IMR-90 (cell line): ENCODE data around the gene RHBDF2. TPM values are rescaled to one million over a fixed set of nuclear protein-coding genes. Genes with fewer than 3 reads are reported as not detected.

ENCODE experiments used
- ATAC-seq: fragments of 200-7000 bp; cut with Tn5 transposase; 2 replicates; pipeline ENCODE4 v1.9.1; 2020; ENCODE audit warnings: low read depth, mild to moderate bottlenecking, moderate library complexity
- BruUV-seq: library from RNA; stranded (reverse); fragments of 400-500 nt; replicated peaks from 2 replicates; lab custom pipeline; 2021; lab: Mats Ljungman, UMichigan
- CTCF ChIA-PET: fragments of 300-600 bp; formaldehyde crosslinking; extraction: SDS; loops from one replicate; lab custom pipeline; 2021; ENCODE audit warnings: antibody characterized with exemption; lab: Yijun Ruan, JAX
- POLR2A ChIA-PET: fragments of 300-600 bp; sonication (Branson Sonifier 250); formaldehyde crosslinking; loops from one replicate; lab custom pipeline; 2022; ENCODE audit warnings: antibody characterized with exemption; ENCODE audit not compliant: unreplicated experiment; lab: Charles Lee
- DNase-seq: peaks from one replicate; pipeline ENCODE4 v3.0.0; 2013
- H2AFZ ChIP-seq: replicated peaks from 2 replicates; pipeline ENCODE3; 2013; ENCODE audit warnings: low read length, mild to moderate bottlenecking; ENCODE audit not compliant: poor library complexity
- H2AK5ac ChIP-seq: 2 replicates; pipeline ENCODE4 v1.6.1; 2013; ENCODE audit warnings: low read depth, low read length, inconsistent platforms
- H2AK9ac ChIP-seq: replicated peaks from 2 replicates; pipeline ENCODE3; 2013; ENCODE audit warnings: mild to moderate bottlenecking, low read depth, low read length, moderate library complexity; ENCODE audit not compliant: poor library complexity
- H2BK120ac ChIP-seq: 2 replicates; pipeline ENCODE4 v1.6.1; 2013; ENCODE audit warnings: low read depth, low read length, inconsistent platforms
- H2BK15ac ChIP-seq: 3 replicates; pipeline ENCODE4 v1.6.1; 2013; ENCODE audit warnings: low read depth, low read length, inconsistent platforms
- H2BK20ac ChIP-seq: 2 replicates; pipeline ENCODE4 v1.6.1; 2013; ENCODE audit warnings: low read depth, mild to moderate bottlenecking, inconsistent platforms, low read length, moderate library complexity
- H2BK5ac ChIP-seq: 2 replicates; pipeline ENCODE4 v1.6.1; 2013; ENCODE audit warnings: mild to moderate bottlenecking, low read depth, low read length, inconsistent platforms; ENCODE audit not compliant: poor library complexity, severe bottlenecking
- H3K14ac ChIP-seq: replicated peaks from 2 replicates; pipeline ENCODE4 v1.6.1; 2013; ENCODE audit warnings: low read depth, low read length, inconsistent platforms
- H3K18ac ChIP-seq: 2 replicates; pipeline ENCODE4 v1.6.1; 2013; ENCODE audit warnings: low read depth, low read length, control low read depth
- H3K23ac ChIP-seq: 2 replicates; pipeline ENCODE4 v1.6.1; 2013; ENCODE audit warnings: low read depth, low read length, inconsistent platforms
- H3K27ac ChIP-seq: 2 replicates; pipeline ENCODE4 v1.5.1; 2013; ENCODE audit warnings: mild to moderate bottlenecking, control low read depth, low read length; ENCODE audit not compliant: insufficient read depth
- H3K27me3 ChIP-seq: 2 replicates; pipeline ENCODE4 v1.6.1; 2013; ENCODE audit warnings: low read length; ENCODE audit not compliant: control insufficient read depth, insufficient read depth
- H3K36me3 ChIP-seq: 2 replicates; pipeline ENCODE4 v1.6.1; 2013; ENCODE audit warnings: low read length, mixed read lengths; ENCODE audit not compliant: control insufficient read depth, insufficient read depth
- H3K4ac ChIP-seq: 2 replicates; pipeline ENCODE4 v1.6.1; 2013; ENCODE audit warnings: low read depth, low read length, inconsistent platforms
- H3K4me1 ChIP-seq: 2 replicates; pipeline ENCODE4 v1.6.1; 2013; ENCODE audit warnings: low read length, mixed read lengths; ENCODE audit not compliant: control insufficient read depth, insufficient read depth
- H3K4me2 ChIP-seq: 2 replicates; pipeline ENCODE4 v1.6.1; 2013; ENCODE audit warnings: low read depth, mild to moderate bottlenecking, control low read depth, low read length, moderate library complexity
- H3K4me3 ChIP-seq: 2 replicates; pipeline ENCODE4 v1.5.1; 2013; ENCODE audit warnings: low read depth, mild to moderate bottlenecking, control low read depth, low read length, moderate library complexity; ENCODE audit not compliant: insufficient read depth
- H3K56ac ChIP-seq: 2 replicates; pipeline ENCODE4 v1.6.1; 2013; ENCODE audit warnings: low read length, inconsistent platforms; ENCODE audit not compliant: insufficient read depth; ENCODE audit errors: extremely low read depth
- H3K79me1 ChIP-seq, 2 experiments: 2 replicates each; pipeline ENCODE4 v1.6.1; 2013; ENCODE audit warnings: low read length in 2 of 2, inconsistent platforms in 1 of 2, low read depth in 1 of 2
- H3K9ac ChIP-seq: 2 replicates; pipeline ENCODE4 v1.6.1; 2013; ENCODE audit warnings: low read depth, low read length, control low read depth
- H3K9me1 ChIP-seq: 2 replicates; pipeline ENCODE4 v1.6.1; 2013; ENCODE audit warnings: low read length, inconsistent platforms; ENCODE audit not compliant: insufficient read depth
- H3K9me3 ChIP-seq: 2 replicates; pipeline ENCODE4 v1.6.1; 2013; ENCODE audit warnings: low read length; ENCODE audit not compliant: control insufficient read depth, insufficient read depth
- H4K20me1 ChIP-seq: 2 replicates; pipeline ENCODE4 v1.6.1; 2013; ENCODE audit warnings: low read length, inconsistent platforms; ENCODE audit not compliant: insufficient read depth
- H4K5ac ChIP-seq: 2 replicates; pipeline ENCODE4 v1.6.1; 2013; ENCODE audit warnings: mild to moderate bottlenecking, low read depth, low read length, control low read depth
- H4K8ac ChIP-seq, 2 experiments: 2 replicates each; pipeline ENCODE4 v1.6.1; 2013; ENCODE audit warnings: low read depth in 2 of 2, low read length in 2 of 2, control low read depth in 1 of 2, inconsistent platforms in 1 of 2
- H4K91ac ChIP-seq: 2 replicates; pipeline ENCODE4 v1.6.1; 2013; ENCODE audit warnings: low read depth, low read length, inconsistent platforms; ENCODE audit not compliant: insufficient read depth
- CEBPB ChIP-seq: IDR thresholded peaks from 2 replicates; pipeline ENCODE4 v1.6.1; 2012; ENCODE audit warnings: low read depth, low read length, improper control_type of control experiment
- CHD1 ChIP-seq: IDR thresholded peaks from 2 replicates; pipeline ENCODE4 v1.6.1; 2012; ENCODE audit warnings: low read depth, low read length, improper control_type of control experiment
- ELK1 ChIP-seq: fragments of 150-350 bp; IDR thresholded peaks from 2 replicates; pipeline ENCODE4 v1.6.1; 2016; ENCODE audit warnings: low read depth, mild to moderate bottlenecking, low read length, moderate library complexity, borderline replicate concordance
- FOS ChIP-seq: fragments of 150-350 bp; IDR thresholded peaks from 2 replicates; pipeline ENCODE4 v1.6.1; 2016; ENCODE audit warnings: low read depth, low read length
- MAFK ChIP-seq: IDR thresholded peaks from 2 replicates; pipeline ENCODE4 v1.6.1; 2012; ENCODE audit warnings: low read depth, low read length, improper control_type of control experiment
- MAZ ChIP-seq: IDR thresholded peaks from 2 replicates; pipeline ENCODE4 v1.6.1; 2012; ENCODE audit warnings: low read depth, mild to moderate bottlenecking, low read length, improper control_type of control experiment, moderate library complexity, borderline replicate concordance
- MXI1 ChIP-seq: IDR thresholded peaks from 2 replicates; pipeline ENCODE4 v1.6.1; 2012; ENCODE audit warnings: low read depth, mild to moderate bottlenecking, low read length, moderate library complexity, borderline replicate concordance
- NFE2L2 ChIP-seq: fragments of 150-350 bp; IDR thresholded peaks from 2 replicates; pipeline ENCODE4 v1.6.1; 2016; ENCODE audit warnings: low read depth, mild to moderate bottlenecking, low read length
- POLR2A ChIP-seq: IDR thresholded peaks from 2 replicates; pipeline ENCODE4 v1.6.1; 2012; ENCODE audit warnings: mild to moderate bottlenecking, low read depth, low read length
- RAD21 ChIP-seq: IDR thresholded peaks from 2 replicates; pipeline ENCODE4 v1.6.1; 2012; ENCODE audit warnings: low read length, improper control_type of control experiment
- RCOR1 ChIP-seq: IDR thresholded peaks from 2 replicates; pipeline ENCODE4 v1.6.1; 2012; ENCODE audit warnings: mild to moderate bottlenecking, low read length, improper control_type of control experiment; ENCODE audit not compliant: insufficient replicate concordance
- RFX5 ChIP-seq: IDR thresholded peaks from 2 replicates; pipeline ENCODE4 v1.8.0; 2012; ENCODE audit warnings: low read depth, mild to moderate bottlenecking, low read length, moderate library complexity
- SMC3 ChIP-seq: fragments of 150-350 bp; IDR thresholded peaks from 2 replicates; pipeline ENCODE4 v1.6.1; 2016; ENCODE audit warnings: low read depth, mild to moderate bottlenecking, antibody characterized with exemption, low read length, moderate library complexity
- USF2 ChIP-seq: fragments of 150-350 bp; IDR thresholded peaks from 2 replicates; pipeline ENCODE4 v1.6.1; 2017; ENCODE audit warnings: mild to moderate bottlenecking, antibody characterized with exemption, low read length, low read depth
- WGBS, 2 experiments: methylation state at CpG; one replicate each; pipeline versions ENCODE4 v1.1.5 to v1.1.7; 2013; ENCODE audit warnings: missing lambda C conversion rate in 2 of 2; ENCODE audit not compliant: insufficient read length in 1 of 2; ENCODE audit errors: extremely low coverage in 2 of 2; 5-methylcytosine and 5-hydroxymethylcytosine counted together
- dilution Hi-C: fragments of 300-500 bp; cut with HindIII; formaldehyde crosslinking; loops from one replicate; pipeline ENCODE4 v1.14.3; 2018; ENCODE audit warnings: low sequenced_read_pairs; ENCODE audit not compliant: unreplicated experiment
- in situ Hi-C: fragments of 300-500 bp; cut with MboI; formaldehyde crosslinking; loops from 3 replicates; pipeline ENCODE4 v1.14.3; 2019; ENCODE audit warnings: low sequenced_read_pairs, inconsistent platforms, mixed read lengths
- intact Hi-C: fragments of 100-400 bp; cut with micrococcal nuclease; formaldehyde crosslinking; loops from 2 replicates; pipeline ENCODE4 v1.10.0; 2022
- polyA plus RNA-seq, 3 experiments: library from polyadenylated mRNA; depleted of rRNA; stranded (reverse); fragments of >200 nt; gene quantifications; 2 replicates each; pipeline ENCODE4 v1.2.3, GENCODE V29; 2012; ENCODE audit warnings: low replicate concordance in 1 of 3
- total RNA-seq: library from RNA; depleted of rRNA; stranded (reverse); fragments of >200 nt; gene quantifications from 2 replicates; pipeline ENCODE4 v1.2.3, GENCODE V29; 2012
- TF ChIP-seq, protein P1 (sequence below): conservative IDR thresholded peaks from 2 replicates; pipeline ENCODE4 v1.5.1; 2012; ENCODE audit warnings: mild to moderate bottlenecking, low read depth, low read length, improper control_type of control experiment

RHBDF2 gene
- total and polyA plus RNA-seq, 2 of the 4 experiments (the other 2 are of a cell fraction) = 1.3 to 8.3 TPM

GRCh38 chr17:76547183-76547641 is 46.0 kb upstream of the RHBDF2 start:
- Histone ChIP-seq H3K18ac (peak overlapping the region; percentile 48), H4K20me1 (peaks cover 6% of the 10 kb centered on the region; the same call in 1 of the 2 replicates), H3K9me3 (no peaks in the 10 kb centered on the region), H3K36me3 (no peaks in the 10 kb centered on the region), H2BK5ac (peak overlapping the region; percentile 60), H4K91ac (peak overlapping the region; percentile 48), H3K79me1 (0 out of 4 replicates have a peak, but pooled peaks cover 0 to 12% of the 10 kb centered on the region in 2 experiments), H2BK120ac (peak overlapping the region; percentile 87), H3K27ac (peak overlapping the region; percentile 38), H2AK5ac (peak overlapping the region; percentile 99), H3K56ac (0 out of 2 replicates have a peak overlapping the region, but pooled peaks have one; percentile 34), H3K9me1 (peaks cover 18% of the 10 kb centered on the region), H2AFZ (peak overlapping the region; percentile 71), H3K14ac (peak overlapping the region; percentile 67), H3K9ac (peak overlapping the region; percentile 3; the same call in 1 of the 2 replicates), H3K4me2 (peak overlapping the region; percentile 29), H4K8ac (peak overlapping the region; percentile 3 to 47; a peak in 3 of 4 replicates), H3K4me3 (no peak overlapping the region), H4K5ac (peak overlapping the region; percentile 6; the same call in 1 of the 2 replicates), H2BK20ac (peak overlapping the region; percentile 86), H3K4ac (peak overlapping the region; percentile 87), H2AK9ac (peak overlapping the region; percentile 57), H2BK15ac (peak overlapping the region; percentile 39; the same call in 2 of the 3 replicates), H3K4me1 (peaks cover 20% of the 10 kb centered on the region), H3K23ac (peak overlapping the region; percentile 46; the same call in 1 of the 2 replicates), H3K27me3 (no peaks in the 10 kb centered on the region)
- peak; percentile 79 for ATAC-seq
- intact Hi-C loops = loop anchor here (1.0 kb wide), 2 partner anchors 24 to 81 kb away; no protein-coding TSS in a partner anchor
- no CpG with 5 or more reads among the region's 3 CpGs for WGBS, 2 experiments
- POLR2A ChIA-PET = no interaction called here
- no TSS peak for BruUV-seq
- dilution Hi-C loops = no loop called here
- DNase-seq = peak; percentile 85
- in situ Hi-C loops = no loop called here
- CTCF ChIA-PET = interaction anchor here (0.6 to 1.4 kb wide), 12 partner anchors 10 to 204 kb away, joined by 3 to 9 read pairs (median 4); partner anchors contain the start of gene UBE2O
- no peak for TF ChIP-seq RFX5
- TF ChIP-seq FOS = no peak
- TF ChIP-seq POLR2A = no peak
- TF ChIP-seq CHD1 = no peak
- TF ChIP-seq MXI1 = no peak
- peak; percentile 85 for TF ChIP-seq RAD21
- TF ChIP-seq, protein P1, sequence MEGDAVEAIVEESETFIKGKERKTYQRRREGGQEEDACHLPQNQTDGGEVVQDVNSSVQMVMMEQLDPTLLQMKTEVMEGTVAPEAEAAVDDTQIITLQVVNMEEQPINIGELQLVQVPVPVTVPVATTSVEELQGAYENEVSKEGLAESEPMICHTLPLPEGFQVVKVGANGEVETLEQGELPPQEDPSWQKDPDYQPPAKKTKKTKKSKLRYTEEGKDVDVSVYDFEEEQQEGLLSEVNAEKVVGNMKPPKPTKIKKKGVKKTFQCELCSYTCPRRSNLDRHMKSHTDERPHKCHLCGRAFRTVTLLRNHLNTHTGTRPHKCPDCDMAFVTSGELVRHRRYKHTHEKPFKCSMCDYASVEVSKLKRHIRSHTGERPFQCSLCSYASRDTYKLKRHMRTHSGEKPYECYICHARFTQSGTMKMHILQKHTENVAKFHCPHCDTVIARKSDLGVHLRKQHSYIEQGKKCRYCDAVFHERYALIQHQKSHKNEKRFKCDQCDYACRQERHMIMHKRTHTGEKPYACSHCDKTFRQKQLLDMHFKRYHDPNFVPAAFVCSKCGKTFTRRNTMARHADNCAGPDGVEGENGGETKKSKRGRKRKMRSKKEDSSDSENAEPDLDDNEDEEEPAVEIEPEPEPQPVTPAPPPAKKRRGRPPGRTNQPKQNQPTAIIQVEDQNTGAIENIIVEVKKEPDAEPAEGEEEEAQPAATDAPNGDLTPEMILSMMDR = peak; percentile 88
- no peak for TF ChIP-seq NFE2L2
- no peak for TF ChIP-seq CEBPB
- no peak for TF ChIP-seq ELK1
- TF ChIP-seq MAFK = no peak
- no peak for TF ChIP-seq MAZ
- TF ChIP-seq USF2 = peak; percentile 87
- TF ChIP-seq SMC3 = peak; percentile 87
- no peak for TF ChIP-seq RCOR1
